AG09309 (cell line): ENCODE data around the gene STMN3.
"Not testable (repeated sequence)": the region's sequence is repeated elsewhere in the genome, so short reads cannot be mapped to it uniquely, and the experiment has no call there.

Source experiments
- DNase-seq: peaks from one replicate; pipeline ENCODE4 v3.0.0-alpha.2; 2010; ENCODE audit warnings: low read depth
- H3K4me3 ChIP-seq: 2 replicates; pipeline ENCODE4 v1.5.1; 2011; ENCODE audit warnings: mild to moderate bottlenecking, low read depth, low read length, moderate library complexity; ENCODE audit not compliant: control insufficient read depth
- CTCF ChIP-seq: IDR thresholded peaks from 2 replicates; pipeline ENCODE4 v1.5.1; 2011; ENCODE audit warnings: mild to moderate bottlenecking, low read depth, low read length, inconsistent platforms; ENCODE audit not compliant: insufficient read depth, control insufficient read depth; ENCODE audit errors: missing control alignments

Gene STMN3

GRCh38 chr20:63645218-63645617 is 8.0 kb downstream of the STMN3 start:
- TF ChIP-seq CTCF, result no peak
- H3K4me3 ChIP-seq, result no peak overlapping the region
- DNase-seq, result no peak

DNA sequence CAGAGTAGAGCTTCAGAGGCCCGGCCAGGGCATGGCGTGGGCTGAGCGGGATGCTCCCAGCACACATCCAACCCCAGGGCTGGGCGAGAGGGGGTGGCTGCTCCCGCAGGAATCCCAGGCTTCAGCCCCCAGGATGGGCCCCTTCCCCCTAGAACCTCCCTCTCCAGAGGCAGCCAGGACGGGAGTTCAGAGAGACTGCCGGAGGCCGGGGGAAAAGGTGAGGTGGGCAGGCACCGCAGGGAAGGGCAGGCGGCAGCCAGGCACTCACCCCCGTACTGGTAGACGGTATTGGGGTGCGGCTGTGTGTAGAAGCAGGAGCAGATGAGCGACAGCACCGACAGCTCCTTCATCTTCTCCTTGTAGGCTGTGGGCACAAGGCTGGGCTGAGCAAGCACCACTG is 9.3 kb downstream of the STMN3 start:
- no peak overlapping the region for H3K4me3 ChIP-seq
- no peak for TF ChIP-seq CTCF
- DNase-seq, result no peak

DNA sequence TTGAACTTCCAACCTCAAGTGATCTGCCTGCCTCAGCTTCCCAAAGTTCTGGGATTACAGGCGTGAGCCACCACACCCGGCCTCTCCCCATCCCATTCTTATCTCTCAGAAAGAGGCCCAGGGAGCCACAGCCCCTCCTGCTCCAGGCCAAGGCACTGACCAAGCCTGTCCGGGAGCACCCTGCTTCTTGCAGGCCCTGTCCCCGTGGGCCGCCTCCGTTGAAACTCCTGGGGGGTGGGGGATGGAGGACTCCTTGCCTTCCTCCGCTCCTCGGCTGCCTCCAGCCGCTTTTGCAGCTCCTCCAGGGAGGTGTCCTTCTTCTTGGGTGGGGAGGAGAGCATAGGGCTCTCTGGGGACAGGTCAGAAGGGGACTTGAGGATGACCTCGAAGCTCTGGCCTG is 9.7 kb downstream of the STMN3 start:
- no peak for DNase-seq
- no peak overlapping the region for H3K4me3 ChIP-seq
- no peak for TF ChIP-seq CTCF

DNA sequence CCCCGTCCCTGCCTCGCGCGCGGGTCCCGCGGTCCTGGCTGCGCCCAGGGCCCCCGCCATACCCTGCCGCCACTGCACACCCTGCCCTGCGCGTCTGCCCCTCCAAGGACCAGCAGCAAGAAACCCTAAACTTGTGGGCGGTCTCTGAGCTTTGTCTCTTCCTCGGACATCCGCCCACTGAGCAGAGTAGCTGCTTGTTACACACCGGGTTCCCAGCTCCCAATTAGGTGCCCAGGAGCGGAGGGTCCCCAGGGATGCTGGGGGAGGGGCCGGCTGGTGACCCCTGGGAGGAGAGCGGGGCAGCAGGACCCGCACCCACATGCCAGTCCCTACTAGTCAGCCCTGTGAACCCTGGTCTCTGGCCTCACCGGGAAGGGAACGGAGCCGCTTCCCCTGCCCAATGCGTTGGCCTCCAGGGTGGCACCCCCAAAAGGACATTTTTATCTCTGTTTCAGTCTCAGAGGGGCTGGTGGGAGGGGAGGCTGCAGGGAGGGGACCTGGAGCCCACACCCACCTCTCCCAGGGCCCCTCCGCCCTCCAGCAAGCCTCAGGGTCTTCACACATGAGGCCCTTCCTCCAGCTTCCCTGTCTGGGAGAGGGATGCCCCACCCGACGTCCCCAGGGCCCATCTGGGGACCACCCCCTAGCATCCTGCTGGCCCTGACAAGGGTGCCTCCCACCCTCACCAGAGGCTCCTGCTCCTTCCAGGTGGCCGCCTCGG is 10.5 kb downstream of the STMN3 start:
- no peak for TF ChIP-seq CTCF
- DNase-seq, result no peak
- H3K4me3 ChIP-seq, result no peak overlapping the region

GRCh38 chr20:63641792-63642523 is 11.3 kb downstream of the STMN3 start:
- H3K4me3 ChIP-seq, result peak overlapping the region; percentile 21
- DNase-seq, result no peak
- TF ChIP-seq CTCF, result peak; percentile 19

DNA sequence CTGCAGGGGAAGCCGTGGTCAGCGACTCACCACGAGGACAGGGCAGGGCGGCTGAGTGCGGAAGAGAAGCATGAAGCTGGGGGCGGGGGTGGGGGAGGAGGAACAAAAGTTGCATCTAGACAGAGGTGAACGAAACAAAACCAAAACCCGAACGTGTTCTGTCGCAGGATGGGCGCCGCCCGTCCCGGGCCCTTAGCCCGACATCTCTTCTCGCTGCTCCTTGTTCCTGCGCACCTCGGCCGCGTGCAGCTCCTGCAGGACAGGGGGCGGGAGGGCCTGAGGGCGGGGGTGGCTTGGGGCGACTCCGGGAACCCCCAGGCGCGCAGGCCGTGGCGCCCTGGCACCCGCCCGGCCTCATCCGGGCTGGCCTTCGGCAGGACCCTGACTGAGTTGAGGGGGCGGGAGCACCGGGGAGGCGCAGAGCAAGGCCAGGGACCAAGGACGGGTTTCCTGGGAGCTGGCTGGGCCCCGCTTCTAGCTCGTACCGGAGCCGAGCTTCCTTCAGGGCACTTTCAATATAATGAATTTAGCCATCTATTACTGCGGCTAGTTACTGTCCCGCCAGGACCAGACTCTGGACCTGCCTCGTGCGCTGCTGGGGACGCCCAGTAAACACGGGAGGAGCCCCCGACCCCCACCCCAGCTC is 12.0 kb downstream of the STMN3 start:
- no peak overlapping the region for H3K4me3 ChIP-seq
- TF ChIP-seq CTCF, result no peak
- no peak for DNase-seq

DNA sequence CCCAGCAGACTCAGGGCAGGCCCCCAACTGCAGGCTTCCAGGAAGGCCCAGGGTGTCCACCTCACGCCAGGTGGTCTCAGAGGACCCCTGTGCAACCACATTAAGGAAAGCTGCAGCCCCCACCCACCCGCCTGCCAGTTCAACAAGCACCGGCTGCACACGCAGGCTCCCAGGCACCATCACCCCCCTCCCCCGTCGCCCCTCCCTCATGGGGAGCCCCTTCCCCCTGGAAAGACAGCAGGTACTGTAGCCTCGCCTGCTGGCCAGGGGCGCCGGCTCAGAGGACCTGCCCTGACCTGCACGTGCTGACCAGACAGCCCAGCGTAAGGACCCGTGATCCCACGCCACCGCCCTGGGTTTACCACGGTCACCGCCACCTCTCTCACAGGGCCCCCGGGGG is 12.5 kb downstream of the STMN3 start:
- DNase-seq, H3K4me3 ChIP-seq: not testable (repeated sequence)
